GM12874 (cell line): ENCODE results near the gene PRRT3.

Source experiments
- CTCF ChIP-seq: IDR thresholded peaks from 2 replicates; pipeline ENCODE4 v1.5.1; 2011; ENCODE audit warnings: low read depth, mild to moderate bottlenecking, control low read depth, low read length, moderate library complexity; ENCODE audit not compliant: insufficient read depth

The PRRT3 gene

GRCh38 chr3:9940746-9941145 is 11.5 kb downstream of the PRRT3 start:
- TF ChIP-seq CTCF: no peak

GRCh38 chr3:9938966-9939365 is 13.2 kb downstream of the PRRT3 start:
- TF ChIP-seq CTCF: no peak

- TF ChIP-seq CTCF: no peak
These were observed 14.5 kb downstream of the PRRT3 start for GRCh38 chr3:9937486-9938238.

GRCh38 chr3:9935966-9936510 is 16.2 kb downstream of the PRRT3 start:
- no peak for TF ChIP-seq CTCF

GRCh38 chr3:9934993-9935392 is 17.2 kb downstream of the PRRT3 start:
- no peak for TF ChIP-seq CTCF

- TF ChIP-seq CTCF: peak; percentile 17; the same call in 1 of the 2 replicates
These were observed 18.0 kb downstream of the PRRT3 start for GRCh38 chr3:9934235-9934621.

- TF ChIP-seq CTCF: no peak
These were observed 18.5 kb downstream of the PRRT3 start, which contains the start of gene CRELD1 for GRCh38 chr3:9933561-9934234. CRELD1 (plus strand) TSS chr3:9933834; CDS start chr3:9934439, 605 bp downstream.
